SJSA1 (cell line): ENCODE data around the gene OGFRL1. TPM values are rescaled to one million over a fixed set of nuclear protein-coding genes. Genes with fewer than 3 reads are reported as not detected.
"Not testable (repeated sequence)": the region's sequence is repeated elsewhere in the genome, so short reads cannot be mapped to it uniquely, and the experiment has no call there.

ENCODE experiments used
- DNase-seq, 2 experiments: peaks; one replicate each; pipeline ENCODE4 v3.0.0-alpha.2; 2015 to 2020; ENCODE audit warnings: low spot score in 2 of 2, low read depth in 1 of 2
- H3K27ac ChIP-seq: fragments of 250-450 bp; sonication (Bioruptor Pico); 2 replicates; pipeline ENCODE4 v1.5.1; 2020; ENCODE audit warnings: mild to moderate bottlenecking, moderate library complexity
- H3K27me3 ChIP-seq: fragments of 250-450 bp; sonication (Bioruptor Pico); replicated peaks from 2 replicates; pipeline ENCODE4 v1.5.1; 2020; ENCODE audit warnings: mild to moderate bottlenecking, moderate library complexity
- H3K36me3 ChIP-seq: fragments of 250-450 bp; sonication (Bioruptor Pico); 2 replicates; pipeline ENCODE4 v1.5.1; 2020; ENCODE audit warnings: mild to moderate bottlenecking
- H3K4me1 ChIP-seq: fragments of 250-450 bp; sonication (Bioruptor Pico); replicated peaks from 2 replicates; pipeline ENCODE4 v1.6.1; 2021; ENCODE audit warnings: mild to moderate bottlenecking
- H3K4me3 ChIP-seq: fragments of 250-450 bp; sonication (Bioruptor Pico); 2 replicates; pipeline ENCODE4 v1.5.1; 2020; ENCODE audit warnings: mild to moderate bottlenecking
- H3K9me3 ChIP-seq: fragments of 250-450 bp; sonication (Bioruptor Pico); replicated peaks from 2 replicates; pipeline ENCODE4 v1.5.1; 2020; ENCODE audit warnings: mild to moderate bottlenecking
- total RNA-seq: library from RNA; depleted of rRNA; stranded (reverse); fragments of >200 nt; shearing (Covaris generic); gene quantifications from 2 replicates; pipeline ENCODE4 v1.2.3, GENCODE V29; 2014

OGFRL1 gene
- total RNA-seq, 1 experiment from 2014 or later, result 32.1 TPM

DNA sequence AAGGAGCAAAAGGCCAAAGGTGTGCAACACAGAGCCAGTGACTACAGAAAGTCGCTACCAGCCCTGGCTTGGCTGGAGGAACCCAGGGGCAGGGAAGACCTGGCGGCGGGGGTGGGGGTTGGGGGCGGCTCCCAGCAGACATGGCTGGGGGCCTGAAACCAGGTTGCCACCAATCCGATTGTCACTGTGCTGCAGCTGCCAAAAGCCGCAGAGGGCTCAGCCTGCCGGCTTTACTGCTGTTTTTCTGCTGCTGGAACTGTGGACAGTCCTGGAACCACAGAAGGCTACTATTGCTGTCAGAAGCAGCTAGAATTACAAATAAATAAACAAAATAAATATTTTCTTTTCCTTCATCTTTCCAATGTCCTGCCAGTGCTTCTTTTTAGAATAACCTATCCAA is 25.7 kb upstream of the OGFRL1 start:
- DNase-seq, result no peak
- H3K27me3 ChIP-seq, result 0 out of 2 replicates have a peak, but pooled peaks cover 3% of the 10 kb centered on the region
- H3K4me1 ChIP-seq, result 0 out of 2 replicates have a peak, but pooled peaks cover 4% of the 10 kb centered on the region
- no peak overlapping the region for H3K27ac ChIP-seq
- H3K9me3 ChIP-seq, result no peaks in the 10 kb centered on the region
- H3K36me3 ChIP-seq, result no peaks in the 10 kb centered on the region
- no peak overlapping the region for H3K4me3 ChIP-seq

DNA sequence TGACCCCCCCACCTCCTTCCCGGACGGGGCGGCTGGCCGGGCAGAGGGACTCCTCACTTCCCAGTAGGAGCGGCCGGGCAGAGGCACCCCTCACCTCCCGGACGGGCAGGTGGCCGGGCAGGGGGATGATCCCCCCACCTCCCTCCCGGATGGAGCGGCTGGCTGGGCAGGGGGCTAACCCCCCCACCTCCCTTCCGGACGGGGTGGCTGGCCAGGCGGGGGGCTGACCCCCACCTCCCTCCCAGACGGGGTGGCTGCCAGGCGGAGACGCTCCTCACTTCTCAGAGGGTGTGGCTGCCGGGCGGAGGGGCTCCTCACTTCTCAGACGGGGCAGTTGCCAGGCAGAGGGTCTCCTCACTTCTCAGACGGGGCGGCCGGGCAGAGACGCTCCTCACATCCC is 22.2 kb upstream of the OGFRL1 start:
- not testable (repeated sequence) for H3K9me3 ChIP-seq, H3K27ac ChIP-seq, DNase-seq, H3K36me3 ChIP-seq, H3K4me1 ChIP-seq, H3K4me3 ChIP-seq, H3K27me3 ChIP-seq

GRCh38 chr6:71268735-71269437 is 19.7 kb upstream of the OGFRL1 start:
- no peak overlapping the region for H3K27ac ChIP-seq
- H3K36me3 ChIP-seq, result no peaks in the 10 kb centered on the region
- no peak overlapping the region for H3K4me3 ChIP-seq
- no peaks in the 10 kb centered on the region for H3K9me3 ChIP-seq
- no peak for DNase-seq
- no peaks in the 10 kb centered on the region for H3K4me1 ChIP-seq
- H3K27me3 ChIP-seq, result no peaks in the 10 kb centered on the region

DNA sequence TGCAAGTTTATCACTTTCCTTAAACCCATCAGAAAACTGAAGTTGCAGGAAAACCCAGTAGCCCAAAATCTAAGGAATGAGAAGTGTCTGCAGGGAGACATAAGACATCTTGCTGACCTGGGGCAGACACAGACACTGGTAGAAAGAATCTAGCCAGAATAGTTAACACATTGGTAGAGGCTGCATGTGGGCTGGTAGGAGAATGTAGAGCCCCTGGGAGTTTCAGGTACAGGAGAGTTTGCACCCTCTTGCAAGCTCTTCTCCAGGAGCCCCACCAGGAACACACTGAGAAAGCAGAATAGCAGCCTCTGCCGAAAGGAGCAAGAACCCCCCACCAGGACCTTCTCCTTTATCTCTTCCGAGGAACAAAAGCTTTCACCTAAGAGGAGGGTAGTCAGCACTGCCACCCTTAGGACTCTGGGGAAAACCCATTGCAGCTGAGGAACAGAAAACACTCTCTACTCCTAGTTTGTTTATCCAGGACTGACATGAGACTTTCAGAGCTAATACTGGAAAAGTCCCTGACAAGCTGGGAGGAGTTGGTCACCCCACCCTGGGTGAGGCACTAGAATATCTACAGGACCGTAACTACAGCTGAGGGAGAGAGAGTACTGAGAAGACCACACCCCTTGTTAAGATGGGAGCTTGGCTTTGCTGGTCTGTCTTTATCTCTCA is 10.5 kb upstream of the OGFRL1 start:
- no peaks in the 10 kb centered on the region for H3K9me3 ChIP-seq

DNA sequence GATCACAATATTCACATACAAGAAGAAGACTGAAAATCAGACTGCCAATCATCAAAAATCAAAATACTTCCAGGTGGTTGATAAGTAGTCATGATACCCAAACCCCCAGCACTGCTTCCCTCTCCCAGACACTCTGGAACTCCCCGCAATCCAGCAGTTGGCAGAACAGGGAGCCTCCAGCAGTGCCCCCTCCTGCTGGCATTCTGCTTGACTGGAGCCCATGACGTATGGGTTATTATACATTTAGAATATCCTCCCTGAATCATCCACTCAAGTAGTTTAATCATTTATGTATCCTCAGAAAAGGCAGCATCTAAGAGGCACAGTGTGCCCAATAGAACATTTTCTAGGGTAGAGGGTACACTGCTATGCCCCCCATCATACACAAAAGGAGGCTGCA is 9.3 kb upstream of the OGFRL1 start:
- Histone ChIP-seq H3K4me1 (no peaks in the 10 kb centered on the region), H3K27ac (no peak overlapping the region), H3K27me3 (no peaks in the 10 kb centered on the region), H3K9me3 (no peaks in the 10 kb centered on the region), H3K36me3 (no peaks in the 10 kb centered on the region), H3K4me3 (no peak overlapping the region)
- DNase-seq, result no peak

More for the DNA sequence above, 10.5 kb upstream of the OGFRL1 start:
- no peaks in the 10 kb centered on the region for H3K4me1 ChIP-seq
- H3K27me3 ChIP-seq, result no peaks in the 10 kb centered on the region
- no peaks in the 10 kb centered on the region for H3K36me3 ChIP-seq
- no peak overlapping the region for H3K4me3 ChIP-seq
- H3K27ac ChIP-seq, result no peak overlapping the region
- no peak for DNase-seq

DNA sequence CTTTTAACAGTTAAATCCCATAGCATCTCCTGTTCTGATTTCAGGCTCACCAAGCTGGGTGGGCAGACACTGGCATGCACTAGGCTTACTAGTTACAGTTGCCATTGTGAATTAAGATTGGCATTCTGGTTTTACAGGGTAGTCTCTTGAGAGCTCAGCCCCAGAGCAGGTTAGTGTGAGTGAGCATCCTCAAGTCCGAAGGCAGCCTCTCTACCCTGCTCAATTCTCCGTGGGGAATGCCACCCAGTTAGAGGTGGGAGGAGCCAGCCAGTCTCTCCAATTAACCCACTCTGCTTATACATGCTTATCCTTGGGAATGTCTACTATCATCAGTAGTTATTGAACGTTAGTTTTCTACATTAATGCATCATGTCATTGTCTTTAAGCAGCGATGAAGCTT is 8.9 kb upstream of the OGFRL1 start:
- no peaks in the 10 kb centered on the region for H3K9me3 ChIP-seq
- H3K4me1 ChIP-seq, result no peaks in the 10 kb centered on the region
- H3K4me3 ChIP-seq, result no peak overlapping the region
- H3K27me3 ChIP-seq, result no peaks in the 10 kb centered on the region
- no peak for DNase-seq
- H3K27ac ChIP-seq, result no peak overlapping the region
- H3K36me3 ChIP-seq, result no peaks in the 10 kb centered on the region

GRCh38 chr6:71280701-71281100 is 7.9 kb upstream of the OGFRL1 start:
- DNase-seq, result no peak
- no peaks in the 10 kb centered on the region for H3K9me3 ChIP-seq
- H3K27me3 ChIP-seq, result no peaks in the 10 kb centered on the region
- no peaks in the 10 kb centered on the region for H3K36me3 ChIP-seq
- no peaks in the 10 kb centered on the region for H3K4me1 ChIP-seq
- H3K4me3 ChIP-seq, result no peak overlapping the region
- no peak overlapping the region for H3K27ac ChIP-seq

DNA sequence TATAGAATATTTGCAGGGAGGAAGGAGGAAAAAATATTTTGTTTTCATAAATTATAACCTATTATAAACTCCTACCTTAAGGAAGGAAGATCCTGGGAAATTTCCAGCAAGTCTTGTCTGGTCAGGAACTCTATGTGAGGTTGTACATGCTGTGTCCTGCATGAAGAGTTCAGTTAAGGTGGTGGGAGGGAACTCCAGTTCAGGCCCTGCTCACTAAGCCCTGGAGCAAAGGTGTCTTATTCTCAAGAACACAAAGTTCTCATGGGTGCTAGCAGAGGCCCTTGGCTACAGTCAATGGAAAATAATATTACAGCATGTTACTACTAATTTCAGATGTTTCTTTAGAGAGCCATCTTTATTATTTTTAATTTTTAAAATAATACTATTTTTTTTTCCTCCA is 3.8 kb upstream of the OGFRL1 start:
- H3K27me3 ChIP-seq, result no peaks in the 10 kb centered on the region
- DNase-seq, result no peak
- H3K27ac ChIP-seq, result no peak overlapping the region
- H3K4me3 ChIP-seq, result no peak overlapping the region
- H3K9me3 ChIP-seq, result no peaks in the 10 kb centered on the region
- H3K36me3 ChIP-seq, result peaks cover 5% of the 10 kb centered on the region; the same call in 1 of the 2 replicates
- peaks cover 14% of the 10 kb centered on the region for H3K4me1 ChIP-seq

DNA sequence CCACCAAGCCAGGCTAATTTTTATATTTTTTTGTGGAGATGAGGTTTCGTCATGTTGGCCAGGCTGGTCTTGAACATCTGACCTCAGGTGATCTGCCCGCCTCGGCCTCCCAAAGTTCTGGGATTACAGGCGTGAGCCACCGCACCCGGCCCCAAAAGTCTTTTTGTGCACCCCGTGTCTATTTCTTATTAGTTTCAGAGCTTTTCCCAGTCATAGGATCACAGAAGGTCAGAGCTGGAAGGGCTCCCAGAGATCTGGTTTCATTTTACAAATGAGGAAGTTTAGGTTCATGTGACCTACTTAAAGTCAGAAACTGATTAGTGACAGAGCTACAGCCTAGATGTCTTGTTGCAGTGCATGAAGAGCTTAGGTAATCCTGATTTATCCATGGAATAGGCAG is 1.6 kb upstream of the OGFRL1 start:
- DNase-seq, result no peak
- H3K27me3 ChIP-seq, result no peaks in the 10 kb centered on the region
- peaks cover 36% of the 10 kb centered on the region for H3K4me1 ChIP-seq
- peaks cover 15% of the 10 kb centered on the region for H3K36me3 ChIP-seq
- H3K27ac ChIP-seq, result no peak overlapping the region
- no peak overlapping the region for H3K4me3 ChIP-seq
- no peaks in the 10 kb centered on the region for H3K9me3 ChIP-seq

DNA sequence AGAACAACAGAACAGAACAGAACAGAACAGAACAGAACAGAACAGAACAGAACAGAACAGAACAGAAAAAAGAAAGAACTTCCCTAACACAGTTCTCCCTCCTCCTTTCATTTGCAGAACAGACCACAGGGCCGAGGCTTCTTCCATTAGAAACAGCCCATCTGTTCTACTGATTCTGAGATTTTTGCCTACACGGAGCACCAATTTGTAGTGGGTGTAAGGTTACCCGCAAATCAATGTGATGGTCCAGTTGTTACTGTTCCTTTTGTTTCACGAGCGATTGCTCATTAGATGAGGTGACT is 734 bp upstream of the OGFRL1 start:
- H3K4me3 ChIP-seq, result peak overlapping the region; percentile 71
- peaks cover 15% of the 10 kb centered on the region for H3K36me3 ChIP-seq

DNA sequence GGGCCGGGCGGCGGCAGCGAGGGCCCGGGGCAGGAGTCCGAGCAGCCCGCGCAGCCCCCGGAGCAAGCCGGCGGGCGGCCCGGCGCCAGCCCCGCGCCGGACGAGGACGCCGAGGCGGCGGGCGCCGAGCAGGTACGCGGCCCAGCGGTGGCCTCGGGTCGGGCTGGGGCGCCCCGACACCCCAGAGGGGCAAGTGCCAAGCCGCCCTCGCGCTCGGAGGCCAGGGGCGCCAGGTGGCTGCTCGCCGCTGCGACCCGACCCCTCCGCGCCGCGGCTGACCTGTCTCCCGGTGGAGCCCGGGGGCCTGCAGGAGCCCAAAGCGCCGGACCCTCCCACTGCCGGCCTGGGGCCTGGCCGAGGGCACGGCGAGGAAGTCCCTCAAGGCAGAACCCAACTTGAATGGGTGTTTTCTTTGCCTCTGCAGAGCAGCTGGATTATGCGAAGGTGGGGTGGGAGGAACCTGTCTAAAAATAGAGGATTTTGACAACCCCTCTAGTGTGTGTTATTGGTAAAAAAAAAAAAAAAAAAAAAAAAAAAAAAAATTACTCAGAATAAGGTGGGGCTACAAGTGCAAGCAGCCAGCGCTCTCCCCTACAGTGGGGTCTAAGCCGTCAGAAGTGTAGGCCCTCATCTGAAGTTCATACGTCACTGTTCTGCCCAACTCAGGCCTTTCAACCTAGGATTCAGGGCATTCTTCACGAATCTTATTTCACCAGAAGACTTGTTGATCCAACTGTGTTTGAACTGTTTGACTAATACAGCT is 609 bp downstream of the OGFRL1 start:
- Histone ChIP-seq H3K36me3 (peaks cover 27% of the 10 kb centered on the region), H3K27ac (peak overlapping the region; percentile 74; the same call in 1 of the 2 replicates), H3K4me3 (peak overlapping the region; percentile 71), H3K4me1 (peaks cover 49% of the 10 kb centered on the region), H3K9me3 (no peaks in the 10 kb centered on the region), H3K27me3 (no peaks in the 10 kb centered on the region; the same call in 1 of the 2 replicates)
- DNase-seq, result peak in 1 of 2 experiments; percentile 41

More for the DNA sequence above, 734 bp upstream of the OGFRL1 start:
- Histone ChIP-seq H3K27me3 (no peaks in the 10 kb centered on the region; the same call in 1 of the 2 replicates), H3K4me1 (peaks cover 44% of the 10 kb centered on the region), H3K27ac (peak overlapping the region; percentile 74), H3K9me3 (no peaks in the 10 kb centered on the region)
- no peak for DNase-seq

DNA sequence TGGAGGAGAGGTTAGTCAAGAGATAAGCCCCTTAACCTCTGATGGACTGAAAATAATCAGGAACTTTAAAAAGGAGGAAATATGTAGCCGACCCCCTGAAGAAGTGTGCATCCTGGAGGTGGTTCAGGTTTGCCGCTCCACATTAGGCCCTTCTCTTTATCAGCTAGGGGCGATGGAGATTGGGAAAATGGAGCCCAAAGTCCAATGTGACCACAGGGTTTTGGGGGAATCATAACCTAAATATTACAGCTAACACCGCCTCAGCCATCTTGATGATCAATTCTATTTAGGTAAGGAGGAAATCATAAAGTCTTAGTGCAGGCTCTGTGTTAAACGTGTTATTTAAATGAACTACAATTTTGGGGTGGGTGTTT is 1.2 kb downstream of the OGFRL1 start:
- Histone ChIP-seq H3K27ac (no peak overlapping the region), H3K9me3 (no peaks in the 10 kb centered on the region), H3K27me3 (no peaks in the 10 kb centered on the region; the same call in 1 of the 2 replicates), H3K4me1 (peaks cover 54% of the 10 kb centered on the region), H3K4me3 (peak overlapping the region; percentile 71), H3K36me3 (peaks cover 33% of the 10 kb centered on the region)
- no peak for DNase-seq

DNA sequence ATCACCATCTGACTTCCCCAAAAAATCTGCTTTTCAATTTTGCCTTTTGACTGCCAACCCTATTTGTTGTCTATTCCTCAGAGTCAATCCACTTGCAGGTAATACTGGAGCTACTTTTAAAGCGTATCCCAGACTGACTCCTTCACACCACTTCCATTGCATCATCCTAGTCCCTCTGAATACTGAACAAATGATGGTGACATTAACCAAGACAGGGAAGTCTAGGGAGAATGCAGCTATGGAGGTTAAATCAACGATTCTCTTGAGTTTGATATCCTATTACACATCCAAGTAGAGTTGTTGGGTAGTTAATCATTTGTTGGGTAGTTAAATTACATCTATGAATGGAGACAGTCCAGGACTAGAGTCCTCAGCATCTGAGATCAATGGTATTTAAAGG is 2.0 kb downstream of the OGFRL1 start:
- Histone ChIP-seq H3K4me3 (no peak overlapping the region), H3K36me3 (peaks cover 41% of the 10 kb centered on the region), H3K9me3 (no peaks in the 10 kb centered on the region), H3K27ac (no peak overlapping the region), H3K4me1 (peaks cover 54% of the 10 kb centered on the region), H3K27me3 (no peaks in the 10 kb centered on the region; the same call in 1 of the 2 replicates)
- no peak for DNase-seq

GRCh38 chr6:71292001-71292400 is 3.4 kb downstream of the OGFRL1 start:
- Histone ChIP-seq H3K9me3 (no peaks in the 10 kb centered on the region), H3K27ac (no peak overlapping the region), H3K36me3 (peaks cover 53% of the 10 kb centered on the region), H3K27me3 (no peaks in the 10 kb centered on the region; the same call in 1 of the 2 replicates), H3K4me3 (no peak overlapping the region), H3K4me1 (peaks cover 54% of the 10 kb centered on the region)
- DNase-seq, result no peak
